ENCODE measurements around the gene CDC25A. TPM values are rescaled to one million over a fixed set of nuclear protein-coding genes. Genes with fewer than 3 reads are reported as not detected.
A peak's percentile ranks its signal among the peaks of the same experiment; 100 is the strongest.

CDC25A gene
- total RNA-seq, 4 donors from 2014 or later: 2.7 to 14.2 (median 7.0) TPM

DNA sequence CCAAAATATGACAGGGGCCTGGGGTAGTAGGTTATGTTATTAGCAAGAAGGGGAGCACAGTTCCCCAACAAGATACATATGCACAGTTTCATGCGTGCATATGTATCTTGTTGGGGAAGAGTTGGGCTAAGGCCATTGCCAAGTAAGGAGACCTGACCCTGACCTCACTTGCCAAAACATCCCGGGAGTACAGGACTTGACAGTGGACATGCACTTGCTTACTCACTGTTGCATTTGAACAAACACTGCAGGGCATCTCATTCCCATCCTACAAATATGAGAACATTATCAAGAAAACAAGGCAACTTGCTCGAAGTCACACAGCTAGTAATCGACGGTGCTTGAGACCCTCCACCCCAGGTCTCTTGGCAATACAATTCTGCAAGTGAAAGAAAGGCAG, 30.3 kb upstream of the CDC25A start:
- Histone ChIP-seq H3K9me3 (no peaks in the 10 kb centered on the region), H3K27me3 (no peaks in the 10 kb centered on the region), H3K4me3 (no peak overlapping the region), H3K4me1 (peaks cover 21 to 46% (median 37%) of the 10 kb centered on the region in 3 donors), H3K27ac (no peak overlapping the region), H3K36me3 (no peaks in the 10 kb centered on the region)
- 86 to 92% methylated on average over 3 to 5 of the region's 5 CpGs for WGBS, 2 donors
- intact Hi-C loops (cut with DNase I): no loop called here
- TF ChIP-seq, protein P1, sequence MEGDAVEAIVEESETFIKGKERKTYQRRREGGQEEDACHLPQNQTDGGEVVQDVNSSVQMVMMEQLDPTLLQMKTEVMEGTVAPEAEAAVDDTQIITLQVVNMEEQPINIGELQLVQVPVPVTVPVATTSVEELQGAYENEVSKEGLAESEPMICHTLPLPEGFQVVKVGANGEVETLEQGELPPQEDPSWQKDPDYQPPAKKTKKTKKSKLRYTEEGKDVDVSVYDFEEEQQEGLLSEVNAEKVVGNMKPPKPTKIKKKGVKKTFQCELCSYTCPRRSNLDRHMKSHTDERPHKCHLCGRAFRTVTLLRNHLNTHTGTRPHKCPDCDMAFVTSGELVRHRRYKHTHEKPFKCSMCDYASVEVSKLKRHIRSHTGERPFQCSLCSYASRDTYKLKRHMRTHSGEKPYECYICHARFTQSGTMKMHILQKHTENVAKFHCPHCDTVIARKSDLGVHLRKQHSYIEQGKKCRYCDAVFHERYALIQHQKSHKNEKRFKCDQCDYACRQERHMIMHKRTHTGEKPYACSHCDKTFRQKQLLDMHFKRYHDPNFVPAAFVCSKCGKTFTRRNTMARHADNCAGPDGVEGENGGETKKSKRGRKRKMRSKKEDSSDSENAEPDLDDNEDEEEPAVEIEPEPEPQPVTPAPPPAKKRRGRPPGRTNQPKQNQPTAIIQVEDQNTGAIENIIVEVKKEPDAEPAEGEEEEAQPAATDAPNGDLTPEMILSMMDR (IDR thresholded peaks at IDR 0.05): no peak
- no peak for TF ChIP-seq POLR2A (IDR thresholded peaks at IDR 0.05)
- no peak for DNase-seq

DNA sequence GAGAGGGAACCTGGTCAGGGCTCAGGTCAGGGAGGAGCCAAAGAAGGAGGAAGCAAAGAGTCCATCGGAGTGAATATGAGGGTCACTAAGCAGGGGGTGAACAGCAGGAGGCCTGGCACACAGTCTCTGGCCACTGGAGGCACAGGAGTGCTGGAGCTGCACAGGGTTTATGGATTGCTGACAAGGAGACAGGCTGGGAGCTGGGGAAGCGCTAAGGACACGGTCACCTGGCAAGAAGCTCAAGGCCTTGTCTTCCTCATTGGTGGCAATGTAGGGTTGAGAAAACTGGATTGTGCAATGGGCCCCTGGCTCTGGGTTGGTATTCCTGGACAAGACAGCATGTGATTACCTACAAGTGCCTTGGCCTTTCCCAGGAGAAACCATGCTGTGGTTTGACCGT, 29.2 kb upstream of the CDC25A start:
- Histone ChIP-seq H3K4me1 (peaks cover 10 to 35% (median 27%) of the 10 kb centered on the region in 3 donors), H3K4me3 (no peak overlapping the region), H3K27me3 (no peaks in the 10 kb centered on the region), H3K27ac (no peak overlapping the region), H3K36me3 (no peaks in the 10 kb centered on the region), H3K9me3 (no peaks in the 10 kb centered on the region)
- 84 to 92% methylated on average over 4 of the region's 4 CpGs for WGBS, 2 donors
- TF ChIP-seq POLR2A (IDR thresholded peaks at IDR 0.05): no peak
- TF ChIP-seq, protein P1 (IDR thresholded peaks at IDR 0.05): no peak
- intact Hi-C loops (cut with DNase I): no loop called here
- DNase-seq: no peak

DNA sequence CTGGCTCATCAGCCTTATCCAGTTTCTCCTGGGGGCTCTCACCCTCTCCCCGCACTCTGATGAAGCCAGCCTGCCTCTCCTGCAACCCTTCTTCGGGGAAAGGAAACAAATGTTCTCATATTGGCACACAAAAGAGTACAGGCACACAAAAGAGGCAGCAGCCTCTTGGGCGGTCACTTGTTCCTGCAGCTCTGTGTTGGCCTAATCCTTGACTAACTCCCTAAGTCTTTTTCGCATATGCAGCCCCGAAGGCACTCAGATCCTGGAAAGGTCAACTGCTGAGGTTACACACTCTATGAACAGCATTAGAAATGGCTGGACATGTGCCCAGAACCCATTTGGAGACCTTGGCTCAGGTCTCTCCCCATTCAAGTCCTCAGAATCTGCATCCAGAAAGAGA, 27.7 kb upstream of the CDC25A start:
- Histone ChIP-seq H3K4me1 (peaks cover 6 to 32% (median 27%) of the 10 kb centered on the region in 3 donors), H3K4me3 (no peak overlapping the region), H3K27me3 (no peaks in the 10 kb centered on the region), H3K27ac (peak overlapping the region; percentile 13 to 78 (median 76)), H3K9me3 (no peaks in the 10 kb centered on the region), H3K36me3 (no peaks in the 10 kb centered on the region)
- WGBS, 2 donors: 48 to 49% methylated on average over 4 to 5 of the region's 5 CpGs
- no peak for TF ChIP-seq POLR2A (IDR thresholded peaks at IDR 0.05)
- TF ChIP-seq, protein P1 (IDR thresholded peaks at IDR 0.05): no peak
- no peak for DNase-seq
- intact Hi-C loops (cut with DNase I): no loop called here

DNA sequence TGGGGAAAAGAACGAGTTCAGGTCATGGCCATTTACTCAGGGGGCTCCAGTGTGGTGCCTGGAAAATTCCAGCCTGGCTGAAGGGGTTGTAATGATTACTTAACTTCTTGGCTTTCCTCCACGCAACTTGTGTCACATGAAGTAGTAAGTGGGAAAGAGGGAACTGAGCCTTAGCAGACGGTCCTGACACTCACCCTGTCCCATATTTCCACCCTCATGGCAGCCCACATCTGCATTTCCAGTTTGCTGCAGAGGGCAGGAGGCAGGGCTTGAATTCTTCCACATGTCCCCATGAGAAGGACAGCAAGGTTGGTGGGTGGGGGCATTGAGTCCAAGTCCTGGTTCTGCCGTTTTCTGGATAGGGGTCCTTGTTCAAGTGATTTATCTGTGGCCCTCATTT, 27.2 kb upstream of the CDC25A start:
- Histone ChIP-seq H3K27me3 (no peaks in the 10 kb centered on the region), H3K36me3 (no peaks in the 10 kb centered on the region), H3K4me3 (no peak overlapping the region), H3K9me3 (no peaks in the 10 kb centered on the region), H3K27ac (peak overlapping the region; percentile 13 to 78 (median 76)), H3K4me1 (peaks cover 6 to 32% (median 27%) of the 10 kb centered on the region in 3 donors)
- TF ChIP-seq, protein P1 (IDR thresholded peaks at IDR 0.05): no peak
- no peak for TF ChIP-seq POLR2A (IDR thresholded peaks at IDR 0.05)
- intact Hi-C loops (cut with DNase I): no loop called here
- DNase-seq: no peak
- WGBS, 2 donors: 42 to 56% methylated on average over 2 to 3 of the region's 4 CpGs

DNA sequence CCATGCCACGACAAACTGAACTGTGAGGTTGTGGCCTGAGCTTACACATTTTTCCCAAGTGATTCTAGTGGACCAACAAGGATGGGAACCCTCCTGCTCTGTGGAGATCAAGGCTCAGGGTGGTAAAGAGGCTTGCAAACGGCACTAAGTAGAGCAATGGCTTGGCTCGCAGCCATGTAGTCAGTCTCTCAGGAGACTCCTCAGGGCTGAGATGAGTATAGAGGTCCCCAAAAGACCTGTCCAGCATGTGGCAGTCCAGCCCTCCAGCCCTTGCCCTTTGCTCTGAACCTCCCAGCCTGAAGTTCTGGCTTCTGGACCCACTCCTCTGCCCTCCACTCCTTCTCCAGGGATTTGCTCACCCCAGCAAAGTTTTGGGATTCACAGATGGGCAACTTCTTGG, 26.8 kb upstream of the CDC25A start:
- TF ChIP-seq, protein P1 (IDR thresholded peaks at IDR 0.05): no peak
- DNase-seq: no peak
- Histone ChIP-seq H3K4me3 (no peak overlapping the region), H3K4me1 (peaks cover 6 to 31% (median 27%) of the 10 kb centered on the region in 3 donors), H3K9me3 (no peaks in the 10 kb centered on the region), H3K36me3 (no peaks in the 10 kb centered on the region), H3K27me3 (no peaks in the 10 kb centered on the region), H3K27ac (peak overlapping the region in 3 of 4 donors; percentile 66 to 78 (median 74))
- intact Hi-C loops (cut with DNase I): no loop called here
- 60% methylated on average over 1 of the region's 3 CpGs; no CpG with 5 or more reads in 1 of the 2 donors for WGBS, 2 donors

Data from esophagus squamous epithelium (tissue), 5 donors.